GM10266 (cell line): ENCODE results near the gene RAI1.

Experiments
- DNase-seq: peaks from one replicate; pipeline ENCODE4 v3.0.0; 2012; ENCODE audit errors: extremely low spot score
- TF ChIP-seq, protein P1 (sequence below): IDR thresholded peaks from 2 replicates; pipeline ENCODE4 v1.5.1; 2012; ENCODE audit warnings: mild to moderate bottlenecking, low read depth; ENCODE audit not compliant: control insufficient read depth, insufficient read depth; ENCODE audit errors: missing control alignments

Gene RAI1

DNA sequence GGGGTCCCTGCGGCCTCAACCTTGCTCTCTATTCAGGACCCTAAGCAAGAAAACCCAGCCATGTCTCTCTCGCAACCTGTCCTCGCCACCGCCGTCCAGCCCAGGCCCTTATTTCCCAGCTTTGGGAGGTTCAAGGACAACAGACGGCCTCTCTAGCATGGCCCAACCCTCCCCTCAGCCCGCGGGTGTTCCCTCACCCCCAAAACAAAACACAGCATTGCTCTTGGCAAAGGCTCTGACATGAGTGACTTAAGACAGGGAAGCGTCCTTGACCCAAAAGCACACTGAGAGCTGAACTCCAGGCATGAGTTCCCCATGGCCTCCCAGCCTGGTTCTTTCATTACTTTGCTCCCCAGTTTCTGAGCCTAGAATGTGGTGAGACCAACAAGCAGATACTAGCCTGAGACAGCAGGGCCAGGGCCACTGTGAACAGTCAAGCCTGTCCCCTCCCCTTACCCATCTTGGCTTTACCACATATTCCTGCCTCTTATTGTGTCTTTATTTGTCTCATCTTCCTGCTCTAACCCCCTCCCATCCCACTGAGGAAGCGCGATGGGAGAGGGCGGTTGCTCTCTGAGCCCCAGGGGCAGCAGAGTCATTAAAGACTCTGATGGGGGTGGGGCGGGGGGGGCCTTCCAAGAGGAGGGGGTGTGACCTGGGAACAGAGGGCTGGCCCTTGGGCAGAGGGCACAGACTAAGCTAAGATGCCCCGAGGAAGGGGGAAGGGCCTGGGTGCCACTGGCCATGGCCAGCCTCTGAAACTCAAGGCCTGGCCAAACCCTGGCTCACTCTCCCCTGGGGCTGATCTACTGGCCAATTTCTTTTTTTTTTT, 143.7 kb downstream of the RAI1 start:
- TF ChIP-seq, protein P1, sequence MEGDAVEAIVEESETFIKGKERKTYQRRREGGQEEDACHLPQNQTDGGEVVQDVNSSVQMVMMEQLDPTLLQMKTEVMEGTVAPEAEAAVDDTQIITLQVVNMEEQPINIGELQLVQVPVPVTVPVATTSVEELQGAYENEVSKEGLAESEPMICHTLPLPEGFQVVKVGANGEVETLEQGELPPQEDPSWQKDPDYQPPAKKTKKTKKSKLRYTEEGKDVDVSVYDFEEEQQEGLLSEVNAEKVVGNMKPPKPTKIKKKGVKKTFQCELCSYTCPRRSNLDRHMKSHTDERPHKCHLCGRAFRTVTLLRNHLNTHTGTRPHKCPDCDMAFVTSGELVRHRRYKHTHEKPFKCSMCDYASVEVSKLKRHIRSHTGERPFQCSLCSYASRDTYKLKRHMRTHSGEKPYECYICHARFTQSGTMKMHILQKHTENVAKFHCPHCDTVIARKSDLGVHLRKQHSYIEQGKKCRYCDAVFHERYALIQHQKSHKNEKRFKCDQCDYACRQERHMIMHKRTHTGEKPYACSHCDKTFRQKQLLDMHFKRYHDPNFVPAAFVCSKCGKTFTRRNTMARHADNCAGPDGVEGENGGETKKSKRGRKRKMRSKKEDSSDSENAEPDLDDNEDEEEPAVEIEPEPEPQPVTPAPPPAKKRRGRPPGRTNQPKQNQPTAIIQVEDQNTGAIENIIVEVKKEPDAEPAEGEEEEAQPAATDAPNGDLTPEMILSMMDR = no peak

DNA sequence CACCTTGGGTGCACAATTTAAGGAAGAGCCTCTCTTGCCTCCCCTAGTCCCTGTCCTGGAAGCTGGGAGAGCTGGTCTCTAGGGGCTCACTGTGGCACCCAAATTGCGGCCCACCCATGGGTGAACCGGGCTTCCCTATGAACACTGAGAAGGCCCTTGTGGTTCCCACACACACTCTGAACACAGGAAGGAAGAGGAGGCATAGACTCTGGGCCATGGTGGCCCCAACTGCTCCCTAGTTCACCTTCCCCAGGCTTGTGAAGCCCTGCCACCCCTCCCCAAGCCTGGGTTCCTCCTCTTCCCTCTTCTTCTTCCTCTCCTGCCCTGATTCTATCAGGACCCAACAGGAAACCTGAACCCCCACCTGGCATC, 145.1 kb downstream of the RAI1 start:
- no peak for DNase-seq

More for the DNA sequence above, 143.7 kb downstream of the RAI1 start:
- DNase-seq = peak; percentile 11

DNA sequence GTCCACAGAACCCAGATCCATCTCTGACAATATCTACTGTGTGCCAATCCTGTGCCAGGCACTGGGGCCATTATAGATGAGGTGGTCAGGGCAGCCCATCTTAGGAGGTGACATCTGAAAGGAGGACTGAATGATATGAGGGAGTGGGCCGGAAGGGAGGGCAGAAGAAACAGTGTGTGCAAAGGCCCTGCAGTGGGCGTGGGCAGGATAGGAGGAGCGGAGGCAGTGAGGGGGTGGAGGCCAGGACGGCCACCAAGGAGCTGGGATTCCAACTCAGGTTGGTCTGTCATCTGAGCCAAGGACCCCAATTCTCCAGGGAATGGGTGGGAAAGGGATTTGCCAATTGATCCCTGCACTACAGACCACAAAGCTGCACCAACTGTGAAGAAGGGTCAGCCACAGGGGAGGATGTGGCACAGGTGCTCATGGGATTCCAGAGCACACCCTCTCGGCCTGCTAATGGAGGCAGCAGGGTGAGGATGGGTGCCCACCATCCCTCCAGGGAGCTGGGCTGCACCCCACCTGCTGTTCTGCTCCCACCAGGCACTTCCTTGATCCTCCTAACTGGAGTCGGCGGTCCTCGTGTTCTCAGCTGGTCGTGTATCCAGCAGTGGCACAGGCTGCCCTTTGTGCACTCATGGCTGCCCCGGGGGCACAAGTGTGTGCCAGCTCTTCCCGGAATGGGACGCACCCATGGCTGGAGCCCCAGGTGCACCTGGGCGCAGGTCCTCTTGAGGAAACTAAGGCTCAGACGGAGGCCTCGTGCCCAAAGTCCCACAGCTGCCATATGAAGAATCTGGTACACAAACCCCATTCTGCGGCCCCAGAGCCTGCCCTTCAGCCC, 145.9 kb downstream of the RAI1 start:
- DNase-seq = no peak
- TF ChIP-seq, protein P1 = no peak

More for the DNA sequence above, 145.1 kb downstream of the RAI1 start:
- TF ChIP-seq, protein P1 = no peak

DNA sequence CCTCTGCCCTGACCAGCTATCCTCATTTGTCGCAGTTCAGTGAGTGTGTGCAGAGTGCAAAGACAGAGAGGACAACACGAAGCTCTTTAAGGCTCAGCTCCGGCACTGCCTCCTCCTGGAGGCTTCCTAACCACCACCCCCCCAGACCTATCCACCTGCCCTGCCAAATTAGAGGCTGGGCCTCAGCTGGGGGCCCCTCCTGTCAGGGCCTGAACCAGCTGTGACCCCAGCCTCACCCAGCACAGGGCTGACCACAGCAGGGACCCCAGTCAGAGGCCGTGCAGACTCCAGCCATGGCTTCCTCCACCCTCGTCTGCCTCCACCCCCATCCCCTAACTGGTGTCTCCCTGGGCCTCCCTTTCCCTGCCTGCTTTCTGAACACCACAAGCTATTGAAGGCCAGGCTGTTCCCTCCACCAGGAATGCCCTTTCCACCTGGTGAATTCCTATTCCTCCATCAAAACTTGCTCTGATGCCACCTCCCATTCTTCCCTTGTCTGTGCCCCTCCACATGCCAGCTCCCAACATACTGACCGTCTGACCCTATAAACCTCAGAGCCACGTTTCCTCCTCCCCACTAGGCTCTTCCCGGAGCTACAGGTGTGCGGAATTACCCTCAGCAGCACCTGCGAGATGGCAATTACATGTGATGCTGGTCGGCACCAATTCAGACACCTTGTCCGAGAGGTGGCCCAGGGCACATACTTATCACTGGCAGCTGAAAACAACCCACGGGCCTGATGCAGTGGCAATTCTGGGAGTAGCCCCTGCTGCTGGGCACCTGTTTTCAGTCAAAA, 146.8 kb downstream of the RAI1 start:
- no peak for DNase-seq
- TF ChIP-seq, protein P1 = no peak

DNA sequence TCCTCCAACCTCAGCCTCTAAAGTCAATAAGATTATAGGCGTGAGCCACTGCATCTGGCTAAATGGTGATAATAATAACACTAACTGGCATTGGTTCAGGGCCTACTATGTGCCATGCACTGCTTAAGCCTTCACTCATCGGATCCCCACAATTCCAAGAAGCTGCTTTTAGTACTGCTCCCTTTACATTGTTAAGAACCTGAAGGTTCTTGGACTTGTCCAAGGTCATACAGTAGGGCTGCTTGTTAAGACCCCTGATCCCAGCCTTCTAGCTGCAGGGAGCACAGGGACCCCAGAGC, 149.0 kb downstream of the RAI1 start:
- DNase-seq = no peak
- TF ChIP-seq, protein P1 = no peak

DNA sequence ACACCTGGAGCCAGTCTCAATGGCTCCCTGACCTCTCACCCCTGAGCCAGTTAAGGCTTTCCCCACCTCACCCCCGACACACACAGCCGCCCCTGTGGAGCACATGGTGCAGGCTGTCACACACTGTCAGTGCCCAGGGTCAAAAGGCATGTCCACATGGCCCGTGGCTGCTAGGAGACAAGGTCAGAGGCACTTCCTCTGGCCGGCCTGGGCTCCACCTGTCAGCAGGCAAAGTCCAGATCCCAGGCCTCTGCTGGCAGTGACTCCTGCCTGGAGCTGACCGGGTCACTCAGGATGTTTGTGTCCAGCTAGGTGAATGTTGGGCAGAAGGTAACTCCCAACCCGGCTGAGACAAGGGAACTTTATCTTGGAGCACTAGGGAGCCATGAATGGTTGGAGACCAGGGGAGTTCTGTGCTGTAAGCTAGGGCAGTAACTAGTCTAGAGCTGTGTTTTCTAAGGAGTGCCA, 149.5 kb downstream of the RAI1 start:
- no peak for DNase-seq

More for the DNA sequence above, 149.5 kb downstream of the RAI1 start:
- TF ChIP-seq, protein P1 = no peak
